ENCODE data around the gene FAM241A. TPM values are rescaled to one million over a fixed set of nuclear protein-coding genes. Genes with fewer than 3 reads are reported as not detected.
"Not testable (repeated sequence)": the region's sequence is repeated elsewhere in the genome, so short reads cannot be mapped to it uniquely, and the experiment has no call there.

The FAM241A gene
- total RNA-seq, 2 experiments from 2014 or later = 2.2 to 2.5 TPM

- Mint-ChIP-seq H3K4me3 (no peak overlapping the region), H3K36me3 (ENCODE audit: low read depth) (peaks cover 22% of the 10 kb centered on the region), H3K27me3 (ENCODE audit: low read depth) (no peaks in the 10 kb centered on the region), H3K27ac (no peak overlapping the region), H3K9me3 (peaks cover 12% of the 10 kb centered on the region), H3K4me1 (ENCODE audit: low read depth) (peaks cover 39% of the 10 kb centered on the region)
- intact Hi-C loops (cut with micrococcal nuclease) = no loop called here
- CTCF ChIA-PET = interaction anchor here (0.9 to 2.0 kb wide), 3 partner anchors 9 to 57 kb away, joined by 3 to 5 read pairs (median 4); no protein-coding TSS in a partner anchor
- no peak for DNase-seq
Measured at GRCh38 chr4:112156553-112156952, 11.3 kb downstream of the FAM241A start.

- DNase-seq; intact Hi-C loops (cut with micrococcal nuclease); CTCF ChIA-PET; H3K27ac Mint-ChIP-seq; H3K4me3 Mint-ChIP-seq; H3K27me3 Mint-ChIP-seq (ENCODE audit: low read depth): not testable (repeated sequence)
- H3K4me1 Mint-ChIP-seq (ENCODE audit: low read depth) = peaks cover 19% of the 10 kb centered on the region
- H3K36me3 Mint-ChIP-seq (ENCODE audit: low read depth) = peaks cover 31% of the 10 kb centered on the region
- peaks cover 17% of the 10 kb centered on the region for H3K9me3 Mint-ChIP-seq
Measured at GRCh38 chr4:112163706-112164105, 18.5 kb downstream of the FAM241A start.

GRCh38 chr4:112167794-112168193 lies 22.5 kb downstream of the FAM241A start:
- Mint-ChIP-seq H3K4me3 (no peak overlapping the region), H3K27me3 (ENCODE audit: low read depth) (no peaks in the 10 kb centered on the region), H3K27ac (no peak overlapping the region), H3K36me3 (ENCODE audit: low read depth) (peaks cover 8% of the 10 kb centered on the region), H3K9me3 (peaks cover 2% of the 10 kb centered on the region), H3K4me1 (ENCODE audit: low read depth) (peaks cover 36% of the 10 kb centered on the region)
- intact Hi-C loops (cut with micrococcal nuclease) = no loop called here
- CTCF ChIA-PET = interaction anchor here (0.6 to 1.5 kb wide), 2 partner anchors 11 to 272 kb away, joined by 3 to 5 read pairs; no protein-coding TSS in a partner anchor
- peak; percentile 21 for DNase-seq

GRCh38 chr4:112168719-112169500 lies 23.7 kb downstream of the FAM241A start:
- CTCF ChIA-PET = interaction anchor here (0.6 to 1.5 kb wide), 2 partner anchors 13 to 23 kb away, joined by 3 to 5 read pairs; partner anchors contain the start of gene FAM241A

GRCh38 chr4:112170451-112170993 lies 25.3 kb downstream of the FAM241A start:
- CTCF ChIA-PET = no interaction called here
- Mint-ChIP-seq H3K4me1 (ENCODE audit: low read depth) (peaks cover 41% of the 10 kb centered on the region), H3K27me3 (ENCODE audit: low read depth) (no peaks in the 10 kb centered on the region), H3K36me3 (ENCODE audit: low read depth) (peaks cover 8% of the 10 kb centered on the region), H3K4me3 (no peak overlapping the region), H3K9me3 (no peaks in the 10 kb centered on the region), H3K27ac (no peak overlapping the region)
- no peak for DNase-seq
- intact Hi-C loops (cut with micrococcal nuclease) = no loop called here

More at GRCh38 chr4:112168719-112169500, 23.7 kb downstream of the FAM241A start:
- Mint-ChIP-seq H3K27me3 (ENCODE audit: low read depth) (no peaks in the 10 kb centered on the region), H3K4me3 (no peak overlapping the region), H3K36me3 (ENCODE audit: low read depth) (peaks cover 8% of the 10 kb centered on the region), H3K27ac (no peak overlapping the region), H3K9me3 (no peaks in the 10 kb centered on the region), H3K4me1 (ENCODE audit: low read depth) (peaks cover 36% of the 10 kb centered on the region)
- DNase-seq = no peak
- intact Hi-C loops (cut with micrococcal nuclease) = no loop called here

- H3K4me3 Mint-ChIP-seq, H3K9me3 Mint-ChIP-seq, CTCF ChIA-PET: not testable (repeated sequence)
Measured at GRCh38 chr4:112171051-112171763, 26.0 kb downstream of the FAM241A start.

GRCh38 chr4:112172180-112172579 lies 26.9 kb downstream of the FAM241A start:
- Mint-ChIP-seq H3K36me3 (ENCODE audit: low read depth) (peaks cover 7% of the 10 kb centered on the region), H3K9me3 (no peaks in the 10 kb centered on the region), H3K27me3 (ENCODE audit: low read depth) (no peaks in the 10 kb centered on the region), H3K4me3 (no peak overlapping the region), H3K4me1 (ENCODE audit: low read depth) (peaks cover 47% of the 10 kb centered on the region), H3K27ac (no peak overlapping the region)
- no peak for DNase-seq
- intact Hi-C loops (cut with micrococcal nuclease) = no loop called here
- CTCF ChIA-PET = no interaction called here

More at GRCh38 chr4:112171051-112171763, 26.0 kb downstream of the FAM241A start:
- H3K27ac Mint-ChIP-seq; H3K36me3 Mint-ChIP-seq (ENCODE audit: low read depth); intact Hi-C loops (cut with micrococcal nuclease); DNase-seq; H3K27me3 Mint-ChIP-seq (ENCODE audit: low read depth): not testable (repeated sequence)
- peaks cover 45% of the 10 kb centered on the region for H3K4me1 Mint-ChIP-seq (ENCODE audit: low read depth)

GRCh38 chr4:112173593-112174558 lies 28.6 kb downstream of the FAM241A start:
- Mint-ChIP-seq H3K36me3 (ENCODE audit: low read depth) (peaks cover 14% of the 10 kb centered on the region), H3K4me1 (ENCODE audit: low read depth) (peaks cover 45% of the 10 kb centered on the region), H3K4me3 (no peak overlapping the region), H3K9me3 (peaks cover 5% of the 10 kb centered on the region), H3K27ac (no peak overlapping the region), H3K27me3 (ENCODE audit: low read depth) (no peaks in the 10 kb centered on the region)
- no peak for DNase-seq
- CTCF ChIA-PET = no interaction called here
- intact Hi-C loops (cut with micrococcal nuclease) = no loop called here

GRCh38 chr4:112175840-112176239 lies 30.6 kb downstream of the FAM241A start:
- intact Hi-C loops (cut with micrococcal nuclease) = no loop called here
- CTCF ChIA-PET = interaction anchor here (0.6 kb wide), 1 partner anchor 102 kb away, joined by 3 read pairs; no protein-coding TSS in a partner anchor

GRCh38 chr4:112176596-112176995 lies 31.3 kb downstream of the FAM241A start:
- intact Hi-C loops (cut with micrococcal nuclease) = no loop called here
- Mint-ChIP-seq H3K36me3 (ENCODE audit: low read depth) (peaks cover 14% of the 10 kb centered on the region), H3K27ac (no peak overlapping the region), H3K4me1 (ENCODE audit: low read depth) (peaks cover 40% of the 10 kb centered on the region), H3K27me3 (ENCODE audit: low read depth) (no peaks in the 10 kb centered on the region), H3K9me3 (peaks cover 5% of the 10 kb centered on the region), H3K4me3 (no peak overlapping the region)
- CTCF ChIA-PET = interaction anchor here (0.6 to 1.3 kb wide), 4 partner anchors 12 to 101 kb away, joined by 3 to 4 read pairs (median 4); no protein-coding TSS in a partner anchor
- no peak for DNase-seq

More at GRCh38 chr4:112175840-112176239, 30.6 kb downstream of the FAM241A start:
- Mint-ChIP-seq H3K36me3 (ENCODE audit: low read depth) (peaks cover 14% of the 10 kb centered on the region), H3K27ac (no peak overlapping the region), H3K9me3 (peaks cover 5% of the 10 kb centered on the region), H3K27me3 (ENCODE audit: low read depth) (no peaks in the 10 kb centered on the region), H3K4me3 (no peak overlapping the region), H3K4me1 (ENCODE audit: low read depth) (peaks cover 40% of the 10 kb centered on the region)
- no peak for DNase-seq

GRCh38 chr4:112178741-112179140 lies 33.5 kb downstream of the FAM241A start:
- H3K9me3 Mint-ChIP-seq; DNase-seq; intact Hi-C loops (cut with micrococcal nuclease); CTCF ChIA-PET; H3K27me3 Mint-ChIP-seq (ENCODE audit: low read depth); H3K4me3 Mint-ChIP-seq: not testable (repeated sequence)
- Mint-ChIP-seq H3K36me3 (ENCODE audit: low read depth) (peaks cover 10% of the 10 kb centered on the region), H3K27ac (peak overlapping the region; percentile 19), H3K4me1 (ENCODE audit: low read depth) (peaks cover 57% of the 10 kb centered on the region)

All from activated naive CD4-positive, alpha-beta T cell treated with anti-CD3 and anti-CD28 coated beads for 36 hours (primary cell).